SU-DHL-6 (cell line): Measurements from ENCODE around the gene MTCH1.

Experiments used
- H2AFZ ChIP-seq: fragments of 200-600 bp; sonication (generic); 2 replicates; pipeline ENCODE4 v1.6.1; 2014; ENCODE audit warnings: low read depth, mild to moderate bottlenecking, moderate library complexity, mixed read lengths, antibody characterized with exemption, low read length; ENCODE audit not compliant: severe bottlenecking
- H3F3A ChIP-seq: fragments of 200-600 bp; shearing (Covaris generic); 2 replicates; pipeline ENCODE4 v1.6.0; 2016; ENCODE audit warnings: antibody characterized with exemption, mild to moderate bottlenecking; ENCODE audit not compliant: insufficient read depth
- H3K27ac ChIP-seq: fragments of 200-600 bp; sonication (generic); 2 replicates; pipeline ENCODE4 v1.5.1; 2016; ENCODE audit warnings: low read depth, mild to moderate bottlenecking, low read length, moderate library complexity, mixed read lengths
- H3K27me3 ChIP-seq: fragments of 200-600 bp; sonication (generic), shearing (Covaris generic); 2 replicates; pipeline ENCODE4 v1.6.0; 2014; ENCODE audit warnings: mild to moderate bottlenecking, low read length
- H3K36me3 ChIP-seq: fragments of 200-600 bp; sonication (generic); 2 replicates; pipeline ENCODE4 v1.6.1; 2014; ENCODE audit warnings: mild to moderate bottlenecking, low read length, mixed read lengths
- H3K4me2 ChIP-seq: fragments of 300-600, 200-600 bp; shearing (Covaris generic), sonication (generic); 2 replicates; pipeline ENCODE4 v1.6.0; 2014; ENCODE audit warnings: low read length, low read depth, mild to moderate bottlenecking; ENCODE audit not compliant: poor library complexity, severe bottlenecking
- H3K4me3 ChIP-seq: fragments of 200-600 bp; sonication (generic); 2 replicates; pipeline ENCODE4 v1.5.1; 2014; ENCODE audit warnings: antibody characterized with exemption, low read length, mild to moderate bottlenecking, mixed read lengths; ENCODE audit not compliant: insufficient read depth, poor library complexity, severe bottlenecking
- H3K79me2 ChIP-seq: fragments of 200-600 bp; sonication (generic); 2 replicates; pipeline ENCODE4 v1.6.1; 2014; ENCODE audit warnings: mild to moderate bottlenecking, low read length, moderate library complexity; ENCODE audit not compliant: insufficient read depth
- H3K9ac ChIP-seq: fragments of 200-600 bp; sonication (generic); 2 replicates; pipeline ENCODE4 v1.7.0; 2014; ENCODE audit warnings: mild to moderate bottlenecking, low read length
- H3K9me2 ChIP-seq: fragments of 200-600 bp; sonication (generic); replicated peaks from 2 replicates; pipeline ENCODE4 v1.6.1; 2014; ENCODE audit warnings: low read length; ENCODE audit not compliant: insufficient read depth
- H3K9me3 ChIP-seq: fragments of 200-600 bp; sonication (generic); 2 replicates; pipeline ENCODE4 v1.6.1; 2014; ENCODE audit warnings: low read length, mixed read lengths; ENCODE audit not compliant: insufficient read depth
- H4K20me1 ChIP-seq: fragments of 200-600 bp; sonication (generic); 2 replicates; pipeline ENCODE4 v1.6.1; 2014; ENCODE audit warnings: low read depth, mild to moderate bottlenecking, antibody characterized with exemption, low read length, moderate library complexity, mixed read lengths
- CTCF ChIP-seq: fragments of 200-600 bp; sonication (generic); IDR thresholded peaks from one replicate; pipeline ENCODE4 v1.5.1; 2017; ENCODE audit warnings: antibody characterized with exemption, mild to moderate bottlenecking, low read length, moderate library complexity; ENCODE audit not compliant: insufficient read depth, poor library complexity, severe bottlenecking
- EZH2phosphoT487 ChIP-seq: fragments of 200-600 bp; sonication (generic), shearing (Covaris generic); conservative IDR thresholded peaks from 2 replicates; pipeline ENCODE4 v1.6.1; 2018; ENCODE audit warnings: mild to moderate bottlenecking, antibody characterized with exemption, low read length, moderate library complexity, mixed read lengths

MTCH1 gene

GRCh38 chr6:36959555-36960250, 26.3 kb downstream of the MTCH1 start:
- Histone ChIP-seq H3K4me3 (no peak overlapping the region), H3K9ac (no peak overlapping the region), H2AFZ (no peak overlapping the region), H3F3A (peaks cover 6% of the 10 kb centered on the region; the same call in 1 of the 2 replicates), H3K36me3 (no peaks in the 10 kb centered on the region), H3K27ac (no peak overlapping the region), H3K4me2 (no peak overlapping the region), H3K27me3 (no peaks in the 10 kb centered on the region), H3K9me3 (no peaks in the 10 kb centered on the region), H4K20me1 (no peaks in the 10 kb centered on the region), H3K79me2 (no peaks in the 10 kb centered on the region), H3K9me2 (no peaks in the 10 kb centered on the region)
- TF ChIP-seq EZH2phosphoT487 (no peak), CTCF (no peak)

- Histone ChIP-seq H2AFZ (no peak overlapping the region), H4K20me1 (no peaks in the 10 kb centered on the region)
Measured at GRCh38 chr6:36958775-36959554, 27.0 kb downstream of the MTCH1 start.

GRCh38 chr6:36957773-36958271, 28.2 kb downstream of the MTCH1 start:
- H3K9me2 ChIP-seq = no peaks in the 10 kb centered on the region
- H3K4me3 ChIP-seq = no peak overlapping the region
- H3K9me3 ChIP-seq = no peaks in the 10 kb centered on the region
- H3K4me2 ChIP-seq = no peak overlapping the region
- H4K20me1 ChIP-seq = no peaks in the 10 kb centered on the region
- H2AFZ ChIP-seq = no peak overlapping the region
- H3K9ac ChIP-seq = no peak overlapping the region
- no peaks in the 10 kb centered on the region for H3K27me3 ChIP-seq
- no peak for TF ChIP-seq CTCF
- TF ChIP-seq EZH2phosphoT487 = no peak
- H3K79me2 ChIP-seq = no peaks in the 10 kb centered on the region
- H3K36me3 ChIP-seq = no peaks in the 10 kb centered on the region
- H3F3A ChIP-seq = peaks cover 6% of the 10 kb centered on the region; the same call in 1 of the 2 replicates
- H3K27ac ChIP-seq = no peak overlapping the region

More at GRCh38 chr6:36958775-36959554, 27.0 kb downstream of the MTCH1 start:
- no peak for TF ChIP-seq EZH2phosphoT487
- no peak for TF ChIP-seq CTCF
- H3K27me3 ChIP-seq = no peaks in the 10 kb centered on the region
- no peaks in the 10 kb centered on the region for H3K36me3 ChIP-seq
- no peaks in the 10 kb centered on the region for H3K9me3 ChIP-seq
- H3F3A ChIP-seq = peaks cover 6% of the 10 kb centered on the region; the same call in 1 of the 2 replicates
- no peak overlapping the region for H3K4me3 ChIP-seq
- no peak overlapping the region for H3K27ac ChIP-seq
- no peaks in the 10 kb centered on the region for H3K9me2 ChIP-seq
- no peaks in the 10 kb centered on the region for H3K79me2 ChIP-seq
- no peak overlapping the region for H3K4me2 ChIP-seq
- H3K9ac ChIP-seq = no peak overlapping the region
